Mucosa of descending colon (tissue), 3 donors: Measurements from ENCODE around the gene PRPF40B. TPM values are rescaled to one million over a fixed set of nuclear protein-coding genes. Genes with fewer than 3 reads are reported as not detected.

Source experiments
- ATAC-seq: fragments of 200-7000 bp; cut with Tn5 transposase; one replicate; pipeline ENCODE4 v1.9.1; 2020; ENCODE audit warnings: mild to moderate bottlenecking, moderate library complexity
- DNase-seq, 3 donors: peaks; one replicate each; pipeline ENCODE4 v3.0.0-alpha.2; 2020
- H3K36me3 ChIP-seq: fragments of 200-600 bp; one replicate; pipeline ENCODE4 v1.8.0; 2021; ENCODE audit warnings: low read depth, mild to moderate bottlenecking
- H3K4me1 ChIP-seq: fragments of 200-600 bp; one replicate; pipeline ENCODE4 v1.8.0; 2021; ENCODE audit warnings: low read depth, mild to moderate bottlenecking
- H3K4me3 ChIP-seq: fragments of 200-600 bp; one replicate; pipeline ENCODE4 v1.8.0; 2021; ENCODE audit warnings: mild to moderate bottlenecking
- H3K9me3 ChIP-seq: fragments of 200-600 bp; one replicate; pipeline ENCODE4 v1.8.0; 2021; ENCODE audit warnings: mild to moderate bottlenecking
- intact Hi-C, 2 donors: fragments of 100-400 bp; cut with DNase I in 1 of 2; cut with micrococcal nuclease in 1 of 2; formaldehyde crosslinking; loops; one replicate each; pipeline versions ENCODE4 v1.11.0 to v1.11.1; 2022; cut with DNase I, micrococcal nuclease
- total RNA-seq, 3 donors: library from RNA; stranded (reverse); fragmentation: NEBNext Ultra II Directional in 2 of 3; extraction: Animal tissue kit (Norgen Biotek cat#: 25700) in 2 of 3; gene quantifications; one replicate each; pipeline versions ENCODE4 v1.2.1 to v1.2.4, GENCODE V29; 2021 to 2023
- TF ChIP-seq, protein P1 (sequence below): fragments of 200-600 bp; IDR thresholded peaks from one replicate; pipeline ENCODE4 v1.8.0; 2022; ENCODE audit warnings: antibody characterized with exemption, mild to moderate bottlenecking
- donor health status: DM: no; HTN: no; CAD: no; lungs with moderate emphysema.
- donor health status: DM: no; HTN: no; CAD: no.
- donor health status: DM: no; HTN: yes; CAD: no.

PRPF40B gene
- total RNA-seq, 3 donors from 2014 or later: 11.5 to 27.2 (median 12.7) TPM

DNA sequence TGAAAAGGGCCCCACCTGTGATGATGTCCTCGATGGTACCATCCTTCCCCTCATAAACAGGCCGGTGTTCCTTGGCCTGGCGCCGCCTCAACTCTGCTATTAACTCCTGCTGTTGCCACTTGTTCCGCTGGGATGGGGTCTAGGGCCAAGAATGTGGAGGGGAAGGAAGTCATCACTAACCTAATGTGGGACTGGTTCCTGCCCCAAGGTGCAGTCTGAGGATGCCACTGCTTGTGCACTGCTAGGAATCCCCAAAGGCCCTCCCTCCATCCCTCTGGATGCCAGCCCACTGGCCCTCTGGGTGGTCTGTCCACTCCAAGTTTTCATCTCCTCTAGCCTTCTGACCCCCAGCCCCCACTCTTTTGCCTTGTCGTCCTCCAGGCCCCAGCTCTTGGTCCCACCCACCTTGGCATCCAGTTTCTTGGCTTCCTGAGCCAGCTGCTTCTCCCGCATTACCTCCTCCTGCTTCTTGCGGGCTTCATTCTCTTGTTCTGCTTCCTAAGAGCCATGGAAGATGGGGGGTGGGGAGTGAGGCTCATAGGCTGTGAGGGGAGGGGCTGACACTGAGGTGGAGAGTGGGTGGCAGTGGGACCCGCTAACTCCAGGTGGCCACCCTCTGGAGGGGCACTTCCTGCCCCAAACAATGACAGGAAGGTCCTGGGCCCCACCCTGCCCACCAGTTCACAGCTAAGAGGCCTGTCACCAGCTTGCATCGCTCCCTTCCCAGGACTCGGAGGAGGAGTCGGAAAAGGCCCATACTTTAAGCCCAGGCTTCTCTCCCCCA lies 23.7 kb downstream of the PRPF40B start:
- Histone ChIP-seq H3K4me1 (no peaks in the 10 kb centered on the region), H3K4me3 (no peak overlapping the region), H3K9me3 (no peaks in the 10 kb centered on the region), H3K36me3 (no peaks in the 10 kb centered on the region)
- TF ChIP-seq, protein P1, sequence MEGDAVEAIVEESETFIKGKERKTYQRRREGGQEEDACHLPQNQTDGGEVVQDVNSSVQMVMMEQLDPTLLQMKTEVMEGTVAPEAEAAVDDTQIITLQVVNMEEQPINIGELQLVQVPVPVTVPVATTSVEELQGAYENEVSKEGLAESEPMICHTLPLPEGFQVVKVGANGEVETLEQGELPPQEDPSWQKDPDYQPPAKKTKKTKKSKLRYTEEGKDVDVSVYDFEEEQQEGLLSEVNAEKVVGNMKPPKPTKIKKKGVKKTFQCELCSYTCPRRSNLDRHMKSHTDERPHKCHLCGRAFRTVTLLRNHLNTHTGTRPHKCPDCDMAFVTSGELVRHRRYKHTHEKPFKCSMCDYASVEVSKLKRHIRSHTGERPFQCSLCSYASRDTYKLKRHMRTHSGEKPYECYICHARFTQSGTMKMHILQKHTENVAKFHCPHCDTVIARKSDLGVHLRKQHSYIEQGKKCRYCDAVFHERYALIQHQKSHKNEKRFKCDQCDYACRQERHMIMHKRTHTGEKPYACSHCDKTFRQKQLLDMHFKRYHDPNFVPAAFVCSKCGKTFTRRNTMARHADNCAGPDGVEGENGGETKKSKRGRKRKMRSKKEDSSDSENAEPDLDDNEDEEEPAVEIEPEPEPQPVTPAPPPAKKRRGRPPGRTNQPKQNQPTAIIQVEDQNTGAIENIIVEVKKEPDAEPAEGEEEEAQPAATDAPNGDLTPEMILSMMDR: no peak
- no peak for DNase-seq
- intact Hi-C loops: no loop called here
- no peak for ATAC-seq

DNA sequence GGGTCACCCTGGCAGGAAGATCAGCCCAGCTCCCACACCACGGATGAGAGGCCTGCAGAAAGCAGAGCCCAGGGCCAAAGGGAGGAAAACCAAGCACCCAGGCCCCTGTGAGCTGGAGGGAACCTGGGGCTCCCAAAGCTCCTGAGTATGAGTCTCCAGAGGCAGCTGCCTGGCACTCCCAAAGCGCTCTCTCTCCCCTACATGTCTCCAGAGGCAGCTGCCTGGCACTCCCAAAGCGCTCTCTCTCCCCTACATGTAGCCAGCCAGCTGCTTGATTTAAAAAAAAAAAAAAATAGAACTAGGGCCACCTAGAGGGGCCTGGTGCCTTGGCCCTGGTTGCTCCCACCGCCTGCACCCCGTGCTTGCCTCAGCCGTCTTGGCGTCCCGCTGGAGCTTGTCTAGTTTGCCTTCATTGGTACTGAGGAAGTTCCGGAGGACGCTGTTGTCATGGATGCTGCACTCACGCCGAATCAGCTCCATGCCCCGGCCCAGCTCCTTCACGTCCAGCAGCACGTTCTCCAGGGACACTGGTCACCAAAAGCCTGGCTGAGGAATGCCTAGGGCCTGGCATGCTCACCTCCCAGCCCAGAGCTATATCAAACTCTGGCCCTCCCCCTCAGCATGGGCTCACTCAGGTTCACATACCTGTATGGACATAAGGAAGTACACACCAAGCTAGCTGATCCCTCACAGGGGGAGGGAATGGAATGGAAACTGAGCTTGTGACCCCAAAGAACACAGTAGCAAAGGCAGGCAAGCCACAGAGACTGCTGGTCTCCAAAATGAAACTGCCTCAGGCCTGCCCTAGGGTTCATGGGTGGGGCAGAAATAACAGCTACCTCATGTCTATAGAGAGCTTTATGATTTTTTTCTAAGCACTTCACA lies 24.7 kb downstream of the PRPF40B start:
- TF ChIP-seq, protein P1: no peak
- DNase-seq: no peak
- no peaks in the 10 kb centered on the region for H3K36me3 ChIP-seq
- intact Hi-C loops: no loop called here
- no peaks in the 10 kb centered on the region for H3K4me1 ChIP-seq
- no peak overlapping the region for H3K4me3 ChIP-seq
- no peaks in the 10 kb centered on the region for H3K9me3 ChIP-seq
- ATAC-seq: peak; percentile 16

DNA sequence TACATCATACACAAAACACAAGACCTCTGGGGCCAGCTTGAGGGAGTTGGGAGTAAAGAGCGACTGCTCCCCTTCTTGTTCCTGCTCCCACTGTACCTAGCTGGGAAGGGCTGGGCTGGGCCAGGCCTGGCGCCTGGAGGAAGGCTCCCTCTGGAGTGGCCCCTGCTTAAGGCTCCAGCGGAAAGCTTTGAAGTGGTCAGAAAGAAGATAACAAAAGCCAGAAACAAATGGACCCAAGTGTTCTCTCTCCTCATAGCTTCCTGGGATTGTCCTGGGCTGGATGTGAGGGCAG lies 25.3 kb downstream of the PRPF40B start:
- ATAC-seq (peak; percentile 3), DNase-seq (no peak)
- Histone ChIP-seq H3K4me3 (no peak overlapping the region), H3K9me3 (no peaks in the 10 kb centered on the region), H3K4me1 (no peaks in the 10 kb centered on the region), H3K36me3 (no peaks in the 10 kb centered on the region)
- TF ChIP-seq, protein P1: no peak
- intact Hi-C loops: no loop called here

DNA sequence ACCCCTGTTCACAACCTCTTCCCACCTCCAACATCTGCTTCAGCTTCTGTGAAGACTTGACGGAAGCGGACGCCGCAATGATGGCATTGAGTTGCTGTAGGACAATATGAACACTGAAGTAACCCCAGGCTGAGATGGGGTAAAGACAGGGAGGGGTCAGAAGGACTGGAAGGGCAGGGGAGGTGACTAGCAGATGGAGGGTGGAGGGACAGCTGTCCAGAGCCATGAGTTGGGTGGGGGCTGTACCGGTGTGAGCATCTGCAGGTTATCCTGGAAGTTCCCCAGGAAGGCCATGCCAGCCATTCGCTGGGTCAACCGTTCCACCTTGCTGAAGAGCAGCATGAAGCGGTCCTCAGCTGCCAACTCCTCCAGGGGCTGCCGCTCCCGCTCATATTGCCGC lies 26.1 kb downstream of the PRPF40B start:
- Histone ChIP-seq H3K9me3 (no peaks in the 10 kb centered on the region), H3K36me3 (no peaks in the 10 kb centered on the region), H3K4me1 (no peaks in the 10 kb centered on the region), H3K4me3 (no peak overlapping the region)
- DNase-seq (no peak), ATAC-seq (no peak)
- TF ChIP-seq, protein P1: no peak
- intact Hi-C loops: no loop called here

DNA sequence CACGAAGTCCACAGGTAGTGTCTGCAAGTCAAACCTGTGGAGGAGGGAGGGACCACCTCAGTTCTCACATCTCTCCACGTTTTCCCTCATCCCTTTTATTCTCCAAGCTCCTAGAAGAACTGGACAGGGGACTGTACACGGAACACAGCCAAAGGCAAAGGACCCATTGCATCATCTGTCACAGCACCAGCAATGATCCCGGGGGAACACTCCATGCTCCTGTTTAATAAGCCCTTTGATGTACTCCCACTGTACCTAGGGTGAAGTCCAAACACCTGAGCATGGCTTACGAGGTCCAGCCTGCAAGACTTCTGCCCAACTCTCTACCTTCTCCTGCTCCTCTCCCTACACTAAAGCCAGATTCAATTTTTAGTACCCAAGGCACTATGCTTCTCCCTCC lies 26.5 kb downstream of the PRPF40B start:
- Histone ChIP-seq H3K9me3 (no peaks in the 10 kb centered on the region), H3K4me1 (no peaks in the 10 kb centered on the region), H3K36me3 (no peaks in the 10 kb centered on the region), H3K4me3 (no peak overlapping the region)
- DNase-seq (no peak), ATAC-seq (no peak)
- TF ChIP-seq, protein P1: no peak
- intact Hi-C loops: no loop called here
